K562 (cell line): Measurements from ENCODE around the gene TRANK1. TPM values are rescaled to one million over a fixed set of nuclear protein-coding genes. Genes with fewer than 3 reads are reported as not detected.

Source experiments
- ADNP ChIP-seq: fragments of 200-800 bp; sonication (Bioruptor generic); IDR thresholded peaks from 2 replicates; pipeline ENCODE4 v1.6.1; 2016; ENCODE audit warnings: missing genetic modification characterization, missing compliant biosample characterization
- ATF7 ChIP-seq: fragments of 450-650 bp; IDR thresholded peaks from 2 replicates; pipeline ENCODE4 v1.7.1; 2014; ENCODE audit warnings: mild to moderate bottlenecking, moderate library complexity
- BRD4 ChIP-seq: fragments of 200-600 bp; sonication (generic); IDR thresholded peaks from 2 replicates; pipeline ENCODE4 v1.6.1; 2017; ENCODE audit warnings: inconsistent platforms
- CCNT2 ChIP-seq: IDR thresholded peaks from 2 replicates; pipeline ENCODE4 v1.6.1; 2011; ENCODE audit warnings: borderline replicate concordance, low read depth, mild to moderate bottlenecking, moderate library complexity, mixed read lengths, low read length; ENCODE audit not compliant: insufficient read length; ENCODE audit errors: extremely low read depth
- CTCF ChIP-seq, 3 experiments: IDR thresholded peaks in 2 of 3; conservative IDR thresholded peaks in 1 of 3; 2 replicates each; pipeline ENCODE4 v1.5.1; 2011 to 2012; ENCODE audit warnings: low read length in 3 of 3, mild to moderate bottlenecking in 3 of 3, control low read depth in 2 of 3, improper control_type of control experiment in 1 of 3, inconsistent platforms in 1 of 3, low read depth in 1 of 3, mixed read lengths in 1 of 3, moderate library complexity in 1 of 3; ENCODE audit not compliant: insufficient read depth in 2 of 3
- GABPB1 ChIP-seq: sonication (generic); formaldehyde crosslinking; IDR thresholded peaks from 2 replicates; pipeline ENCODE4 v1.8.0; 2022; ENCODE audit warnings: mild to moderate bottlenecking, missing genetic modification reagents
- HDGF ChIP-seq: fragments of 450-650 bp; IDR thresholded peaks from 2 replicates; pipeline ENCODE4 v1.6.1; 2016
- SRF ChIP-seq, 2 experiments: fragments of 250-450, 450-650 bp in 1 of 2; sonication (Bioruptor Pico) in 1 of 2; sonication (generic) in 1 of 2; formaldehyde crosslinking; IDR thresholded peaks; 2 replicates each; pipeline versions ENCODE4 v1.5.0 to v1.5.1; 2020 to 2022; ENCODE audit warnings: mild to moderate bottlenecking in 1 of 2, missing genetic modification reagents in 1 of 2
- ZNF3 ChIP-seq: fragments of 250-450 bp; sonication (Bioruptor Pico); IDR thresholded peaks from 2 replicates; pipeline ENCODE4 v1.5.0; 2021; ENCODE audit warnings: mild to moderate bottlenecking, moderate library complexity
- ZNF592 ChIP-seq: fragments of 450-650 bp; IDR thresholded peaks from 2 replicates; pipeline ENCODE4 v1.6.1; 2017; ENCODE audit warnings: antibody characterized with exemption, mild to moderate bottlenecking
- polyA plus RNA-seq, 8 experiments: library from polyadenylated mRNA; depleted of rRNA in 4 of 8; stranded (reverse) in 5 of 8; unstranded in 3 of 8; fragments of >200 nt; fragmentation: Nextera tagmentation in 2 of 8; fragmentation: Illumina TruSeq in 1 of 8; extraction: Ambion mirVana in 2 of 8; extraction: Trizol in 1 of 8; gene quantifications; 2 replicates each; pipeline versions ENCODE4 v1.2.1 to v1.2.3, GENCODE V29; 2011 to 2014; ENCODE audit warnings: inconsistent platforms in 1 of 8, missing spikeins in 1 of 8
- total RNA-seq, 7 experiments: library from RNA; depleted of rRNA in 6 of 7; stranded (reverse); fragments of >200 nt in 6 of 7; fragmentation: Illumina TruSeq in 2 of 7; extraction: Trizol in 2 of 7; gene quantifications; 2 replicates each; pipeline versions ENCODE4 v1.2.1 to v1.2.3, GENCODE V29; 2011 to 2021; ENCODE audit warnings: low replicate concordance in 1 of 7
- TF ChIP-seq, protein P1 (sequence below): sonication (generic); formaldehyde crosslinking; IDR thresholded peaks from 2 replicates; pipeline ENCODE4 v1.8.0; 2022; ENCODE audit warnings: mild to moderate bottlenecking, low read depth, missing genetic modification reagents
- TF ChIP-seq, protein P2 (sequence below), 2 experiments: fragments of 450-650 bp; conservative IDR thresholded peaks; 2 replicates each; pipeline ENCODE4 v1.6.1; 2017; ENCODE audit warnings: mild to moderate bottlenecking in 2 of 2, moderate library complexity in 2 of 2
- TF ChIP-seq, protein P3 (sequence below), 3 experiments: fragments of 200-800 bp in 1 of 3; fragments of 250-450 bp in 1 of 3; fragments of 450-650 bp in 1 of 3; sonication (Bioruptor Pico) in 1 of 3; sonication (Bioruptor generic) in 1 of 3; formaldehyde crosslinking in 1 of 3; IDR thresholded peaks; 2 replicates each; pipeline versions ENCODE4 v1.6.1 to v1.8.0; 2016 to 2022; ENCODE audit warnings: mild to moderate bottlenecking in 2 of 3, missing genetic modification characterization in 2 of 3, missing compliant biosample characterization in 1 of 3, moderate library complexity in 1 of 3

Gene TRANK1
- total and polyA plus RNA-seq, 9 of the 15 experiments (the other 6 are each of a cell fraction or from before 2014, with no cell fraction given) = 0.41 to 5.3 (median 2.1) TPM

DNA sequence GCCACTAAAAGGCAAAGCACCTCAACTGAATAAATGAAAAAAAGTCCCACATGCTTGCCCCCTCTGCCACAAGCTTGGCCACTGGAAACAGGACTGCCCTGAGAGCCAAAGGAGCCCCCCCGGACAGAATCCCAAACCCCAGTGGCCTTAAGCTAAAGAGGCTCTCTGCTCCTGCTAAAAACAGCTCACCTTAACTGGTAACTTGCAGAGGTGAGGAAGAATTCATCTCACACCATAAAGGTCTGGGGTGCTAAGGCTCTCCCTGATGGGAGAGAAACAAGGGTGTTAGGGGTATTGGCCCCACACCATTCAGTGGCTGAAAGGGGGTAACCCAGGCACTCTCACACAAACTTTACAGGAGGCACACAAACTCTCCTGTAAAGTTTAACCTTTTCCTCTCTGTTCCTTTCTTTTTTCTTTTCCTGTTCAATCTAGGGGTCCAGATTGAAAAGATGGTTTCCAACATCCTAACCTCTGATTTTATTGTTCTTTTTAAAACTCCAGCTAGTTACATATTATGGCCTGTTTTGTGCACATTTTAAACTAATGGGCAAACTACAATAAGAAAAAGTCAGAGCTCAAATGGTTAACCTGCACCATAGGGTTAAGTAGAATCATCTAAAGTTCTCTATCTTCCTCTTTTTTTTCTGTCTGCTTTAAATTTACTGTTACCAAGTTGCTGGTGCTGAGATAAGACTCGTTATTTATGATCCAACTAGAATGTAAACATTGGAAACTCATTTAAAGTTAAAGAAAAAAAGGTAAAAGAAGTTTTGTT lies 19.9 kb downstream of the TRANK1 start (continued):
- peak; percentile 62; the same call in 1 of the 2 replicates for TF ChIP-seq ZNF592
- TF ChIP-seq HDGF = no peak
- peak; percentile 54 for TF ChIP-seq CCNT2
- TF ChIP-seq SRF (CRISPR knock-in tag; IDR thresholded peaks at IDR 0.05) = no peak
- TF ChIP-seq, protein P1, sequence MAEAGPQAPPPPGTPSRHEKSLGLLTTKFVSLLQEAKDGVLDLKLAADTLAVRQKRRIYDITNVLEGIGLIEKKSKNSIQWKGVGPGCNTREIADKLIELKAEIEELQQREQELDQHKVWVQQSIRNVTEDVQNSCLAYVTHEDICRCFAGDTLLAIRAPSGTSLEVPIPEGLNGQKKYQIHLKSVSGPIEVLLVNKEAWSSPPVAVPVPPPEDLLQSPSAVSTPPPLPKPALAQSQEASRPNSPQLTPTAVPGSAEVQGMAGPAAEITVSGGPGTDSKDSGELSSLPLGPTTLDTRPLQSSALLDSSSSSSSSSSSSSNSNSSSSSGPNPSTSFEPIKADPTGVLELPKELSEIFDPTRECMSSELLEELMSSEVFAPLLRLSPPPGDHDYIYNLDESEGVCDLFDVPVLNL (CRISPR knock-in tag) = no peak
- TF ChIP-seq ZNF3 = no peak
- 0 out of 2 replicates have a peak, but pooled peaks have one; percentile 40 for TF ChIP-seq BRD4
- TF ChIP-seq, protein P2, sequence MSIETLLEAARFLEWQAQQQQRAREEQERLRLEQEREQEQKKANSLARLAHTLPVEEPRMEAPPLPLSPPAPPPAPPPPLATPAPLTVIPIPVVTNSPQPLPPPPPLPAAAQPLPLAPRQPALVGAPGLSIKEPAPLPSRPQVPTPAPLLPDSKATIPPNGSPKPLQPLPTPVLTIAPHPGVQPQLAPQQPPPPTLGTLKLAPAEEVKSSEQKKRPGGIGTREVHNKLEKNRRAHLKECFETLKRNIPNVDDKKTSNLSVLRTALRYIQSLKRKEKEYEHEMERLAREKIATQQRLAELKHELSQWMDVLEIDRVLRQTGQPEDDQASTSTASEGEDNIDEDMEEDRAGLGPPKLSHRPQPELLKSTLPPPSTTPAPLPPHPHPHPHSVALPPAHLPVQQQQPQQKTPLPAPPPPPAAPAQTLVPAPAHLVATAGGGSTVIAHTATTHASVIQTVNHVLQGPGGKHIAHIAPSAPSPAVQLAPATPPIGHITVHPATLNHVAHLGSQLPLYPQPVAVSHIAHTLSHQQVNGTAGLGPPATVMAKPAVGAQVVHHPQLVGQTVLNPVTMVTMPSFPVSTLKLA (conservative IDR thresholded peaks at IDR 0.05) = no peak
- TF ChIP-seq ADNP = peak; percentile 75
- TF ChIP-seq, protein P3, sequence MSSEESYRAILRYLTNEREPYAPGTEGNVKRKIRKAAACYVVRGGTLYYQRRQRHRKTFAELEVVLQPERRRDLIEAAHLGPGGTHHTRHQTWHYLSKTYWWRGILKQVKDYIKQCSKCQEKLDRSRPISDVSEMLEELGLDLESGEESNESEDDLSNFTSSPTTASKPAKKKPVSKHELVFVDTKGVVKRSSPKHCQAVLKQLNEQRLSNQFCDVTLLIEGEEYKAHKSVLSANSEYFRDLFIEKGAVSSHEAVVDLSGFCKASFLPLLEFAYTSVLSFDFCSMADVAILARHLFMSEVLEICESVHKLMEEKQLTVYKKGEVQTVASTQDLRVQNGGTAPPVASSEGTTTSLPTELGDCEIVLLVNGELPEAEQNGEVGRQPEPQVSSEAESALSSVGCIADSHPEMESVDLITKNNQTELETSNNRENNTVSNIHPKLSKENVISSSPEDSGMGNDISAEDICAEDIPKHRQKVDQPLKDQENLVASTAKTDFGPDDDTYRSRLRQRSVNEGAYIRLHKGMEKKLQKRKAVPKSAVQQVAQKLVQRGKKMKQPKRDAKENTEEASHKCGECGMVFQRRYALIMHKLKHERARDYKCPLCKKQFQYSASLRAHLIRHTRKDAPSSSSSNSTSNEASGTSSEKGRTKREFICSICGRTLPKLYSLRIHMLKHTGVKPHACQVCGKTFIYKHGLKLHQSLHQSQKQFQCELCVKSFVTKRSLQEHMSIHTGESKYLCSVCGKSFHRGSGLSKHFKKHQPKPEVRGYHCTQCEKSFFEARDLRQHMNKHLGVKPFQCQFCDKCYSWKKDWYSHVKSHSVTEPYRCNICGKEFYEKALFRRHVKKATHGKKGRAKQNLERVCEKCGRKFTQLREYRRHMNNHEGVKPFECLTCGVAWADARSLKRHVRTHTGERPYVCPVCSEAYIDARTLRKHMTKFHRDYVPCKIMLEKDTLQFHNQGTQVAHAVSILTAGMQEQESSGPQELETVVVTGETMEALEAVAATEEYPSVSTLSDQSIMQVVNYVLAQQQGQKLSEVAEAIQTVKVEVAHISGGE (CRISPR knock-in tag; IDR thresholded peaks at IDR 0.05) = peak in 1 of 3 experiments; percentile 68; a peak in 1 of 6 replicates
- TF ChIP-seq ATF7 = peak; percentile 46
- TF ChIP-seq GABPB1 (CRISPR knock-in tag) = no peak
- no peak for TF ChIP-seq CTCF (IDR thresholded peaks at IDR 0.05 in 2 of 3, conservative IDR thresholded peaks at IDR 0.05 in 1 of 3; ENCODE audit: insufficient read depth in 2 of 3, low read depth in 1 of 3, low read length in 3 of 3)
